Nephron (organoid): ENCODE results near the gene HCFC1R1.

Experiments used
- H3K27ac Mint-ChIP-seq, 3 experiments: 2 replicates each; pipeline ENCODE4 v1.8.0; 2020; ENCODE audit warnings: mixed read lengths in 3 of 3, mild to moderate bottlenecking in 2 of 3, moderate library complexity in 1 of 3
- H3K27me3 Mint-ChIP-seq: 2 replicates; pipeline ENCODE4 v1.8.0; 2021; ENCODE audit warnings: low read depth, mild to moderate bottlenecking, moderate library complexity, mixed read lengths
- H3K36me3 Mint-ChIP-seq: 2 replicates; pipeline ENCODE4 v1.8.0; 2020; ENCODE audit warnings: low read depth, mixed read lengths
- H3K4me1 Mint-ChIP-seq: 2 replicates; pipeline ENCODE4 v1.8.0; 2020; ENCODE audit warnings: mixed read lengths
- H3K4me3 Mint-ChIP-seq, 3 experiments: 2 replicates each; pipeline ENCODE4 v1.8.0; 2020; ENCODE audit warnings: mild to moderate bottlenecking in 3 of 3, mixed read lengths in 3 of 3, moderate library complexity in 2 of 3
- H3K9me3 Mint-ChIP-seq: 2 replicates; pipeline ENCODE4 v1.8.0; 2020; ENCODE audit warnings: mixed read lengths
- TF ChIP-seq, protein P1 (sequence below), 3 experiments: fragments of 200-600 bp; sonication (generic); IDR thresholded peaks; one replicate each; pipeline ENCODE4 v1.5.0; 2021; ENCODE audit warnings: antibody characterized with exemption in 3 of 3; ENCODE audit not compliant: unreplicated experiment in 3 of 3

HCFC1R1 gene

GRCh38 chr16:3051494-3051893 lies 27.8 kb upstream of the HCFC1R1 start:
- Mint-ChIP-seq H3K27me3 (peaks cover 62% of the 10 kb centered on the region), H3K36me3 (no peaks in the 10 kb centered on the region), H3K4me1 (no peaks in the 10 kb centered on the region), H3K4me3 (no peak overlapping the region), H3K9me3 (no peaks in the 10 kb centered on the region), H3K27ac (no peak overlapping the region)
- TF ChIP-seq, protein P1, sequence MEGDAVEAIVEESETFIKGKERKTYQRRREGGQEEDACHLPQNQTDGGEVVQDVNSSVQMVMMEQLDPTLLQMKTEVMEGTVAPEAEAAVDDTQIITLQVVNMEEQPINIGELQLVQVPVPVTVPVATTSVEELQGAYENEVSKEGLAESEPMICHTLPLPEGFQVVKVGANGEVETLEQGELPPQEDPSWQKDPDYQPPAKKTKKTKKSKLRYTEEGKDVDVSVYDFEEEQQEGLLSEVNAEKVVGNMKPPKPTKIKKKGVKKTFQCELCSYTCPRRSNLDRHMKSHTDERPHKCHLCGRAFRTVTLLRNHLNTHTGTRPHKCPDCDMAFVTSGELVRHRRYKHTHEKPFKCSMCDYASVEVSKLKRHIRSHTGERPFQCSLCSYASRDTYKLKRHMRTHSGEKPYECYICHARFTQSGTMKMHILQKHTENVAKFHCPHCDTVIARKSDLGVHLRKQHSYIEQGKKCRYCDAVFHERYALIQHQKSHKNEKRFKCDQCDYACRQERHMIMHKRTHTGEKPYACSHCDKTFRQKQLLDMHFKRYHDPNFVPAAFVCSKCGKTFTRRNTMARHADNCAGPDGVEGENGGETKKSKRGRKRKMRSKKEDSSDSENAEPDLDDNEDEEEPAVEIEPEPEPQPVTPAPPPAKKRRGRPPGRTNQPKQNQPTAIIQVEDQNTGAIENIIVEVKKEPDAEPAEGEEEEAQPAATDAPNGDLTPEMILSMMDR (IDR thresholded peaks at IDR 0.05; ENCODE audit: unreplicated experiment in 3 of 3), result no peak

GRCh38 chr16:3051009-3051408 lies 27.3 kb upstream of the HCFC1R1 start:
- H3K36me3 Mint-ChIP-seq, result no peaks in the 10 kb centered on the region
- peak overlapping the region in 1 of 3 experiments; percentile 25 for H3K4me3 Mint-ChIP-seq
- no peaks in the 10 kb centered on the region for H3K9me3 Mint-ChIP-seq
- TF ChIP-seq, protein P1 (IDR thresholded peaks at IDR 0.05; ENCODE audit: unreplicated experiment in 3 of 3), result no peak
- H3K4me1 Mint-ChIP-seq, result no peaks in the 10 kb centered on the region
- H3K27ac Mint-ChIP-seq, result no peak overlapping the region
- peaks cover 62% of the 10 kb centered on the region for H3K27me3 Mint-ChIP-seq

GRCh38 chr16:3050487-3050886 lies 26.7 kb upstream of the HCFC1R1 start:
- Mint-ChIP-seq H3K4me3 (no peak overlapping the region), H3K4me1 (no peaks in the 10 kb centered on the region), H3K9me3 (no peaks in the 10 kb centered on the region), H3K27me3 (peaks cover 63% of the 10 kb centered on the region), H3K27ac (no peak overlapping the region), H3K36me3 (no peaks in the 10 kb centered on the region)
- TF ChIP-seq, protein P1 (IDR thresholded peaks at IDR 0.05; ENCODE audit: unreplicated experiment in 3 of 3), result no peak

GRCh38 chr16:3049921-3050481 lies 26.3 kb upstream of the HCFC1R1 start:
- no peak overlapping the region for H3K27ac Mint-ChIP-seq
- no peaks in the 10 kb centered on the region for H3K36me3 Mint-ChIP-seq
- H3K27me3 Mint-ChIP-seq, result peaks cover 66% of the 10 kb centered on the region
- H3K4me1 Mint-ChIP-seq, result no peaks in the 10 kb centered on the region
- H3K9me3 Mint-ChIP-seq, result no peaks in the 10 kb centered on the region
- TF ChIP-seq, protein P1 (IDR thresholded peaks at IDR 0.05; ENCODE audit: unreplicated experiment in 3 of 3), result no peak
- H3K4me3 Mint-ChIP-seq, result no peak overlapping the region

- TF ChIP-seq, protein P1 (IDR thresholded peaks at IDR 0.05; ENCODE audit: unreplicated experiment in 3 of 3), result no peak
- H3K4me3 Mint-ChIP-seq, result peak overlapping the region in 2 of 3 experiments; percentile 47 to 74
- peaks cover 89% of the 10 kb centered on the region for H3K27me3 Mint-ChIP-seq
- no peaks in the 10 kb centered on the region for H3K36me3 Mint-ChIP-seq
- no peak overlapping the region for H3K27ac Mint-ChIP-seq
- no peaks in the 10 kb centered on the region for H3K9me3 Mint-ChIP-seq
- peaks cover 5% of the 10 kb centered on the region for H3K4me1 Mint-ChIP-seq
These were observed 23.6 kb upstream of the HCFC1R1 start for GRCh38 chr16:3047387-3047720.

DNA sequence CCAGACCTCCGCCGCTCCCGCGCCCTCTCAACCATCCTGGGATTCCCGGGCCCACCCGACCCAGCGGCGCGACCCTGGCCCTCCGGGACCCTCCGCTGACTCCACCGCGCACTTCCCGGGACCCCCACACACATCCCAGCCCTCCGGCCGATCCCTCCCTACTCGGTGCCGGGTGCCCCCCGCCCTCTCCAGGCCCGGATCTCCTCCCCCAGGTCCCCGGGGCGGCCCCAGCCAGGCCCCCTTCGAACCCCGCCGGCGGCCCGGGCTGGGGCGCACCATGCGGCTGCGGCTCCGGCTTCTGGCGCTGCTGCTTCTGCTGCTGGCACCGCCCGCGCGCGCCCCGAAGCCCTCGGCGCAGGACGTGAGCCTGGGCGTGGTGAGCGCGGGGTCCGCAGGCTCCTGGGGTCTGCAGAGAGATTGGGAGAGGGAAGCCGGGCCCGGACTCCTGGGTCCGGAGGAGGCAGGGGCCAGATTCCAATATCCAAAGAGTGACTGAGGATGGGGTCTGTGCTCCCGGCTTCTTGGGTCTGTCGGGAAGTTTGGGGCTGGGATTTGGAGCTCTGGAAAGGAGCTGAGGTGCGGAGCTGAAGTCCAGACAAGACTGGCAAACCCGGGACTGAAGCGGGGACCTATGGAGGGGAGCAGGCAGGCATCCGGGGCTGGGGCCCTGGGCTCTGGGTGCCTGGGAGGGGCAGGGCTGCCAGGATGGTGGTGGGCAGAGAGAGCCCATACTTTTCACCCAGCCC lies 23.1 kb upstream of the HCFC1R1 start:
- Mint-ChIP-seq H3K9me3 (no peaks in the 10 kb centered on the region), H3K4me1 (peaks cover 5% of the 10 kb centered on the region), H3K27me3 (peaks cover 89% of the 10 kb centered on the region), H3K36me3 (no peaks in the 10 kb centered on the region), H3K27ac (no peak overlapping the region), H3K4me3 (peak overlapping the region in 2 of 3 experiments; percentile 53 to 60)
- TF ChIP-seq, protein P1 (IDR thresholded peaks at IDR 0.05; ENCODE audit: unreplicated experiment in 3 of 3), result no peak
